Activated B cell treated with CpG ODN at 0.5 μM for 24 hours (primary cell): ENCODE data around the gene PSMB5. TPM values are rescaled to one million over a fixed set of nuclear protein-coding genes. Genes with fewer than 3 reads are reported as not detected.

Source experiments
- ATAC-seq: fragments of 200-7000 bp; cut with Tn5 transposase; one replicate; pipeline ENCODE4 v1.10.0; 2021; ENCODE audit warnings: low read depth, mild to moderate bottlenecking, moderate library complexity
- CTCF ChIA-PET: fragments of 350-600 bp; sonication (Branson Sonifier 250); formaldehyde crosslinking; loops from one replicate; lab custom pipeline; 2021; ENCODE audit warnings: antibody characterized with exemption; lab: Charles Lee
- POLR2A ChIA-PET: fragments of 350-600 bp; sonication (Branson Sonifier 250); formaldehyde crosslinking; loops from one replicate; lab custom pipeline; 2021; ENCODE audit warnings: antibody characterized with exemption; lab: Charles Lee
- DNase-seq: peaks from one replicate; pipeline ENCODE4 v3.0.0; 2022
- H3K27ac Mint-ChIP-seq: one replicate; pipeline ENCODE4 v1.8.0; 2020; ENCODE audit warnings: mixed read lengths
- H3K27me3 Mint-ChIP-seq: one replicate; pipeline ENCODE4 v1.8.0; 2021; ENCODE audit warnings: mixed read lengths
- H3K36me3 Mint-ChIP-seq: one replicate; pipeline ENCODE4 v1.8.0; 2021; ENCODE audit warnings: low read depth, mixed read lengths
- H3K4me1 Mint-ChIP-seq: one replicate; pipeline ENCODE4 v1.8.0; 2021; ENCODE audit warnings: mixed read lengths
- H3K4me3 Mint-ChIP-seq: one replicate; pipeline ENCODE4 v1.8.0; 2020; ENCODE audit warnings: mild to moderate bottlenecking, mixed read lengths
- H3K9me3 Mint-ChIP-seq: one replicate; pipeline ENCODE4 v1.8.0; 2020; ENCODE audit warnings: mixed read lengths
- intact Hi-C: fragments of 100-400 bp; cut with micrococcal nuclease; formaldehyde crosslinking; loops from one replicate; pipeline ENCODE4 v1.15.1; 2024
- total RNA-seq: library from RNA; stranded (reverse); gene quantifications from 2 replicates; pipeline ENCODE4 v1.2.3, GENCODE V29; 2022
- TF ChIP-seq, protein P1 (sequence below): fragments of 200-600 bp; IDR thresholded peaks from one replicate; pipeline ENCODE4 v1.8.0; 2022; ENCODE audit warnings: antibody characterized with exemption, mild to moderate bottlenecking

Gene PSMB5
- total RNA-seq, 1 donor from 2014 or later, result 53.3 TPM

DNA sequence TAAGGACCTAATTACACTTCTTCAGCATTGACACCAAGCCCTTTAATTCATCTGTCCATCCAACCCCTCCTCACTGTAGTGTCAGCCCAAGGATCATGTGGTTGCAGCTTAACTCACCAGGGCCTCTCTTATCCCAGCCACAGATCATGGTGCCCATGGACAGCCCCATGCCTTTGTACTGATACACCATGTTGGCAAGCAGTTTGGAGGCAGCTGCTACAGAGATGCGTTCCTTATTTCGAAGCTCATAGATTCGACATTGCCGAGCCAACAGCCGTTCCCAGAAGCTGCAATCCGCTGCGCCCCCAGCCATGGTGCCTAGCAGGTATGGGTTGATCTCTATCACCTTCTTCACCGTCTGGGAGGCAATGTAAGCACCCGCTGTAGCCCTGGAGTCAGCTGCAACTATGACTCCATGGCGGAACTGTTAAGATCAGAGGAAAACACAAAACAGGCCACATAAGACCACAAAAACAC lies 1.4 kb downstream of the PSMB5 start:
- H3K27me3 Mint-ChIP-seq, result no peaks in the 10 kb centered on the region
- TF ChIP-seq, protein P1, sequence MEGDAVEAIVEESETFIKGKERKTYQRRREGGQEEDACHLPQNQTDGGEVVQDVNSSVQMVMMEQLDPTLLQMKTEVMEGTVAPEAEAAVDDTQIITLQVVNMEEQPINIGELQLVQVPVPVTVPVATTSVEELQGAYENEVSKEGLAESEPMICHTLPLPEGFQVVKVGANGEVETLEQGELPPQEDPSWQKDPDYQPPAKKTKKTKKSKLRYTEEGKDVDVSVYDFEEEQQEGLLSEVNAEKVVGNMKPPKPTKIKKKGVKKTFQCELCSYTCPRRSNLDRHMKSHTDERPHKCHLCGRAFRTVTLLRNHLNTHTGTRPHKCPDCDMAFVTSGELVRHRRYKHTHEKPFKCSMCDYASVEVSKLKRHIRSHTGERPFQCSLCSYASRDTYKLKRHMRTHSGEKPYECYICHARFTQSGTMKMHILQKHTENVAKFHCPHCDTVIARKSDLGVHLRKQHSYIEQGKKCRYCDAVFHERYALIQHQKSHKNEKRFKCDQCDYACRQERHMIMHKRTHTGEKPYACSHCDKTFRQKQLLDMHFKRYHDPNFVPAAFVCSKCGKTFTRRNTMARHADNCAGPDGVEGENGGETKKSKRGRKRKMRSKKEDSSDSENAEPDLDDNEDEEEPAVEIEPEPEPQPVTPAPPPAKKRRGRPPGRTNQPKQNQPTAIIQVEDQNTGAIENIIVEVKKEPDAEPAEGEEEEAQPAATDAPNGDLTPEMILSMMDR, result no peak
- peaks cover 38% of the 10 kb centered on the region for H3K4me1 Mint-ChIP-seq
- no peaks in the 10 kb centered on the region for H3K9me3 Mint-ChIP-seq
- POLR2A ChIA-PET, result interaction anchor here (2.2 kb wide), 1 partner anchor 26 kb away, joined by 11 read pairs; no protein-coding TSS in a partner anchor
- peak overlapping the region; percentile 84 for H3K4me3 Mint-ChIP-seq
- H3K27ac Mint-ChIP-seq, result peak overlapping the region; percentile 96
- CTCF ChIA-PET, result interaction anchor here (0.8 to 2.1 kb wide), 3 partner anchors 25 to 47 kb away, joined by 3 to 6 read pairs (median 4); no protein-coding TSS in a partner anchor
- peaks cover 43% of the 10 kb centered on the region for H3K36me3 Mint-ChIP-seq
- DNase-seq, result no peak
- no peak for ATAC-seq
- intact Hi-C loops, result no loop called here

DNA sequence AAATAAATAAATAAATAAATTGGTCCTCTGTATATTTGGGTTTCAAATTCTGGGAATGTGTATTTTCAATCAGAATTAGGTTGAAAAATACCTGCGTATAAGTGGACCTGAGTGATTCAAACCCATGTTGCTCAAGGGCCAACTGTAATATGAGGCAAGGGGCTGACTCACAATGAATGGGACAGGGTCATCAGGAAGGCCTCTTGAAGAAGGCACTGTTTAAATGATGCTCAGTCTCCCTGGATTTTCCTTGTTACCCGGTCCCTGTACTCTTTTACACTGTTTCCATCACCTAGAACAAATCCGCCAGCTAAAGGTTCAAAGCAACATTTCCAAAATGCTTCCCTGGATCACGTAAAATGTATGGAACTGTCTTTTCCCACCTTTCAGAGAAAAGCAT lies 3.8 kb downstream of the PSMB5 start:
- peaks cover 56% of the 10 kb centered on the region for H3K36me3 Mint-ChIP-seq
- TF ChIP-seq, protein P1, result no peak
- H3K9me3 Mint-ChIP-seq, result no peaks in the 10 kb centered on the region
- DNase-seq (no peak), ATAC-seq (no peak)
- ChIA-PET CTCF (interaction anchor here (1.0 kb wide), 1 partner anchor 38 kb away, joined by 3 read pairs; no protein-coding TSS in a partner anchor), POLR2A (interaction anchor here (0.7 kb wide), 2 partner anchors 23 to 168 kb away, joined by 3 to 6 read pairs; no protein-coding TSS in a partner anchor)
- no peak overlapping the region for H3K4me3 Mint-ChIP-seq
- intact Hi-C loops, result no loop called here
- peaks cover 38% of the 10 kb centered on the region for H3K4me1 Mint-ChIP-seq
- no peaks in the 10 kb centered on the region for H3K27me3 Mint-ChIP-seq
- no peak overlapping the region for H3K27ac Mint-ChIP-seq

DNA sequence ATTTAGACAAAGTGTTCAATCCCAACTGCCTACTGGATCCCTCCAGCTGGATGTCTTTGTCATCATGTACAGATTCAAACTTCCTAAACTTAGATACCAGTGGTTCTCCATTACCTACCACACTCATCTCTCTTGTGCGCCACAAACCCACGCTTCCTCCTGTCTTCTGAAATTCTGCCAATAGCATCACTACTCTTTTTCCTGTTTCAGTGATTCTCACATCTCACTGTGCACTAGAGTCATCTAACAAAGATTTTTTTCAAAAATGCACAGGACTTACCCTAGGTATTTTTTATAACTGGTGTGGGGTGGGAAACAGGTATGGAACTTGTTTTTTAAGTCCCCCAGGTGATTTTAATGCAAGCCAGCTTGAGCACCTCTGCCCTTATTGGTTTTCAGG lies 5.9 kb downstream of the PSMB5 start:
- CTCF ChIA-PET, result interaction anchor here (1.8 kb wide), 1 partner anchor 34 kb away, joined by 3 read pairs; no protein-coding TSS in a partner anchor
- Mint-ChIP-seq H3K4me3 (no peak overlapping the region), H3K4me1 (peaks cover 23% of the 10 kb centered on the region), H3K36me3 (peaks cover 70% of the 10 kb centered on the region), H3K27me3 (no peaks in the 10 kb centered on the region), H3K27ac (no peak overlapping the region), H3K9me3 (no peaks in the 10 kb centered on the region)
- DNase-seq (no peak), ATAC-seq (no peak)
- intact Hi-C loops, result no loop called here
- POLR2A ChIA-PET, result interaction anchor here (0.6 kb wide), 1 partner anchor 51 kb away, joined by 5 read pairs; no protein-coding TSS in a partner anchor
- TF ChIP-seq, protein P1, result no peak

DNA sequence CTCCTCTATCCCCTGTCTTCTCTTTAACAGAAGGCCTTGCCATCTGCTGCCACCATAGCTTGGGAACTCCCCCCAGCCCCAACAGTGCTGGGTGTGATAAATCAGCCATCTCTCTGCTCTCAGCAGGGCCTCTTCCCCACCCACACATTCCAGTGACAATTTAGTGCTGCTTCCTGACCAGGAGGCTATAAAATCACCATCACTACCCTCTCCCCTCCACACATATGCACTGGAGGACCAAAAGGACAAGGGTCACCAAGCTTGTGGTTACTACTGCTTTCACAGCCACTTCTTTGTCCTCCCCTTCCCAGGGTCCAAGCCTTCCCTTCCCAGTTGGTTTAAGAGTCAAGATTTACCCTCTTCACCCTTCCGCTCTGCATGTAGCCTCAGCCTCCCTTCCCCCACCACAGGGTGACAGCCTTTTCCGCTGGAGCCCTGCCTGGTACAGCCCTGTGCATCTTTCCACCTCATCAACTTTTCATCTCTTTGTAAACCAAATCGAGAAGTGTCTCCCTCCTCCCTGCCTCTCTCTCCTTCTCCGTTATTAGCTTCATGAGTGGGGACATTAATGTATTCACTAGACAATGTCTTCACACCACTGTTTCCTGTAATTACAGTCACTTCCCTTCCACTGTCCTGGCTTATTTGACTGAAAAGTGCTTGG lies 9.4 kb downstream of the PSMB5 start:
- H3K36me3 Mint-ChIP-seq, result peaks cover 59% of the 10 kb centered on the region
- H3K9me3 Mint-ChIP-seq, result no peaks in the 10 kb centered on the region
- CTCF ChIA-PET, result interaction anchor here (0.9 kb wide), 1 partner anchor 30 kb away, joined by 3 read pairs; no protein-coding TSS in a partner anchor
- no peak for ATAC-seq
- peaks cover 9% of the 10 kb centered on the region for H3K4me1 Mint-ChIP-seq
- POLR2A ChIA-PET, result no interaction called here
- no peak for DNase-seq
- no peaks in the 10 kb centered on the region for H3K27me3 Mint-ChIP-seq
- no peak overlapping the region for H3K4me3 Mint-ChIP-seq
- TF ChIP-seq, protein P1, result no peak
- intact Hi-C loops, result no loop called here
- H3K27ac Mint-ChIP-seq, result no peak overlapping the region

DNA sequence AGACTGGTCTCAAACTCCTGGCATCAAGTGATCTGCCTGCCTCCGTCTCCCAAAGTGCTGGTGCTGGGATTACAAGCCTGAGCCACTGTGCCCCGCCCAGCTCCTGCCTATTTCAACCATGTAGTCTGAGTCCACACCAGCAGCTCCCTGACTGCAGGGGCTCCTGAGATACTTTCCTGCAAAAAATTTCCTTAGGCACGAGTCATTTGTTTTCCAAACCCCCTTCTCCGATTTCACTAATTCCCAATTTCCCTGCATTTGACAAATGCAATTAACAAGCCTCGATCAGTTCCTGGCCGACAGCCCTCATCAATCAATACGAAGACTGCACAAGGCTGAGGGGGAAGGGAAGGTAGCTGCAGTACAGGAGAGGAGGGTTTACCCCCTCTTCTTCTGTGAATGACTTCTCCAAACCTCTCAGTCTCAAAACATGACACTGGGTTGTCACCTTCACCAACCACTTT lies 10.1 kb downstream of the PSMB5 start:
- H3K27me3 Mint-ChIP-seq, result no peaks in the 10 kb centered on the region
- peaks cover 59% of the 10 kb centered on the region for H3K36me3 Mint-ChIP-seq
- ChIA-PET POLR2A (interaction anchor here (0.7 to 1.2 kb wide), 3 partner anchors 10 to 105 kb away, joined by 5 to 7 read pairs (median 7); partner anchors contain the start of gene PSMB5), CTCF (interaction anchor here (0.9 kb wide), 1 partner anchor 24 kb away, joined by 3 read pairs; no protein-coding TSS in a partner anchor)
- no peak overlapping the region for H3K4me3 Mint-ChIP-seq
- intact Hi-C loops, result loop anchor here (5.0 kb wide), 1 partner anchor 33 kb away; the partner anchor contains the start of gene CDH24
- no peaks in the 10 kb centered on the region for H3K9me3 Mint-ChIP-seq
- TF ChIP-seq, protein P1, result no peak
- no peak for DNase-seq
- H3K4me1 Mint-ChIP-seq, result peaks cover 9% of the 10 kb centered on the region
- H3K27ac Mint-ChIP-seq, result no peak overlapping the region
- no peak for ATAC-seq
